GM20000 (cell line): ENCODE measurements around the gene SPDYE4.

Experiments
- DNase-seq: peaks from one replicate; pipeline ENCODE4 v3.0.0; 2012; ENCODE audit warnings: low spot score
- TF ChIP-seq, protein P1 (sequence below): IDR thresholded peaks from 2 replicates; pipeline ENCODE4 v1.5.1; 2012; ENCODE audit warnings: mild to moderate bottlenecking, control low read depth; ENCODE audit errors: extremely low read depth, missing control alignments

Gene SPDYE4

GRCh38 chr17:8753976-8754440, 4.3 kb downstream of the SPDYE4 start:
- peak; percentile 60 for DNase-seq
- TF ChIP-seq, protein P1, sequence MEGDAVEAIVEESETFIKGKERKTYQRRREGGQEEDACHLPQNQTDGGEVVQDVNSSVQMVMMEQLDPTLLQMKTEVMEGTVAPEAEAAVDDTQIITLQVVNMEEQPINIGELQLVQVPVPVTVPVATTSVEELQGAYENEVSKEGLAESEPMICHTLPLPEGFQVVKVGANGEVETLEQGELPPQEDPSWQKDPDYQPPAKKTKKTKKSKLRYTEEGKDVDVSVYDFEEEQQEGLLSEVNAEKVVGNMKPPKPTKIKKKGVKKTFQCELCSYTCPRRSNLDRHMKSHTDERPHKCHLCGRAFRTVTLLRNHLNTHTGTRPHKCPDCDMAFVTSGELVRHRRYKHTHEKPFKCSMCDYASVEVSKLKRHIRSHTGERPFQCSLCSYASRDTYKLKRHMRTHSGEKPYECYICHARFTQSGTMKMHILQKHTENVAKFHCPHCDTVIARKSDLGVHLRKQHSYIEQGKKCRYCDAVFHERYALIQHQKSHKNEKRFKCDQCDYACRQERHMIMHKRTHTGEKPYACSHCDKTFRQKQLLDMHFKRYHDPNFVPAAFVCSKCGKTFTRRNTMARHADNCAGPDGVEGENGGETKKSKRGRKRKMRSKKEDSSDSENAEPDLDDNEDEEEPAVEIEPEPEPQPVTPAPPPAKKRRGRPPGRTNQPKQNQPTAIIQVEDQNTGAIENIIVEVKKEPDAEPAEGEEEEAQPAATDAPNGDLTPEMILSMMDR = no peak

DNA sequence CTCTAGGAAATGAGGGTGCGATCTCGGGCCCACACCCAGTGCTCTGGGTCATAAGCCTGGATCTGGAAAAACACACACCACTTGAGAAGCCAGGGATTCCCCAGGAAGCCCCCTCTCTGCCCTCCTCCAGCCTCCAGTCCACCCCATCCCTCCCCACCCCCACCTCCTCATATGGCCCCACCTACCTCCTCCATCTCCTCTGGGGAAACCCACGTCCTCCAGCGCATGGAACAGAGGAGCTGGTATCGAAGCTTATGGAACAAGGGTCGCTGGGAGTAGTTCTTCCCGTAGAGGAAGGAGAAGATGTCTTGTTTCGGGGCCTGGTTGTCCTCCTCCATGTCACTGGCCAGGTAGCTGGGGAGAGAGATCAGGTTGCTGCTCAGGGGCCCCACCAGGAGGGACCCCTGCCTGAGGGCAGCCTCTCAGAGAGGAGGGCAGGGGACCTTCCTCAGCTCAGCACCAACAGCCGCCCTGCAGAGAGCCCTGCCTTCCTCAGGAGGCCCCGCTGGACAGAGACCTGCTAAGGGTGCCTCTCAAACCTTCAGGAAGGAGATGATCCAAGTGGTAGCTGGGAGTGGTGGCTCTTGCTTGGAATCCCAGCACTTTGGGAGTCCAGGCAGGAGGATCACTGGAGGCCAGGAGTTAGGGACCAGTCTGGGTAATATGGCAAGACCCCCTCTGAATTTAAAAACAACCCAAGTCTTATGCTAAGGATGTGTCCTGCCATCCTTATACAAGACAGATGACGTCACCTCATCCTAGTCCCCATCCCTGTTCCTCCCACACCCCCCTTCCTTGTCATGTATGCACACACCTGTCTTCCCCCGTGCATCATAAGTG, 5.0 kb downstream of the SPDYE4 start:
- TF ChIP-seq, protein P1 = no peak
- DNase-seq = no peak

DNA sequence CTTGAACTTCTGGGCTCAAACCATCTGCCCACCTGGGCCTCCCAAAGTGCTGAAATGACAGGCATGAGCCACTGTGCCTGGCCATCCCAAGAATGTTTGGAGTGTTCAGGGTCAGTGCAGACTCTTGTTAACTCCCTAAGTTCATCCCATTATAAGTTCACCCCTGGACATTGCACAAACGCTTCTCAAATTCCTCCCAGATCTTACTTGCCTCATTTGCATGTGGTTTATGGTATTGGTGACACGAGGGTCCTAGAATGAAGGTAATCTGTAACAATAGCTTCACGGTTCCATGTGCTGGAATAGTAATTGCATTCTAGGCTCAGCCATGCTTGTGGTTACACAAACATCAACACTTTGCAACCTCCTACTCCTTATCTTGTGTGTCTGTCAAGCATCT, 8.7 kb downstream of the SPDYE4 start:
- TF ChIP-seq, protein P1 = no peak
- no peak for DNase-seq

GRCh38 chr17:8747742-8748141, 10.6 kb downstream of the SPDYE4 start:
- TF ChIP-seq, protein P1 = no peak
- DNase-seq = no peak

DNA sequence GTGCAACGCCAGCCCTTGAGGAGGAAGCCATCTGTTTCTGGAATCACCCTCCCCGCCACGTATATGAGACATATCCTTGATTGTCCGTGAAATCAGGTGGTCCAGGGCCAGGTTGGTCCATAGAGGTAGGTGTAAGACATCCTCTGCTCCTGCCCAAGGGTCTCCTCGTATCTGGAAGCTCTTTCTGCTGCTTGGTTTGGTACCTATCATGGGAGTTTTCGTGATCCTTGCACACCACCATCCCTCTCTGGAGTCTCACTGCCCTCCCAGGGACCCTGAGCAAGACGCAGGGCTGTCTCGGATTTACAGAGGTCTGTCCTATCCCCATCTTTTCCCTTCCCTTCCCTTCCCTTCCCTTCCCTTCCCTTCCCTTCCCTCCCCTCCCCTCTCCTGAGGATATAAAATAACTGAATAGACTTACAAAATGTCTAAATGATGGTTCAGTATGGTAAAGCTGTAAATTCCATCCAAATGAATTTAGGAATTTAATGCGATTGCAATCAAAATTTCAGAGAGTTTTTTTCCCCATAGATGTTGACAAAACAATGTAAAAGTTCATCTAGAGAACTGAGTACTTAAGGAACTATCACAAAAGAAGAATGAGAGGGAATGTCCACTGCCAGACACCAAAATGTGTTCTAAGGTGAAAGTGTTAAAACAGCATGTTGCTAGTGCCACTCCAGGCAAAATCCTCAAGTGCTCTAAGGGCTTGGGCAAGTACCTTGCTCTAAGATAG, 11.7 kb downstream of the SPDYE4 start:
- TF ChIP-seq, protein P1 = no peak
- DNase-seq = peak; percentile 65

- TF ChIP-seq, protein P1 = peak; percentile 69
- peak; percentile 96 for DNase-seq
Measured at GRCh38 chr17:8745586-8746500, 12.5 kb downstream of the SPDYE4 start.
